IMR-90 (cell line): Measurements from ENCODE around the gene ENDOG. TPM values are rescaled to one million over a fixed set of nuclear protein-coding genes. Genes with fewer than 3 reads are reported as not detected.

ENCODE experiments used
- ATAC-seq: fragments of 200-7000 bp; cut with Tn5 transposase; 2 replicates; pipeline ENCODE4 v1.9.1; 2020; ENCODE audit warnings: low read depth, mild to moderate bottlenecking, moderate library complexity
- BruUV-seq: library from RNA; stranded (reverse); fragments of 400-500 nt; replicated peaks from 2 replicates; lab custom pipeline; 2021; lab: Mats Ljungman, UMichigan
- CTCF ChIA-PET: fragments of 300-600 bp; formaldehyde crosslinking; extraction: SDS; loops from one replicate; lab custom pipeline; 2021; ENCODE audit warnings: antibody characterized with exemption; lab: Yijun Ruan, JAX
- POLR2A ChIA-PET: fragments of 300-600 bp; sonication (Branson Sonifier 250); formaldehyde crosslinking; loops from one replicate; lab custom pipeline; 2022; ENCODE audit warnings: antibody characterized with exemption; ENCODE audit not compliant: unreplicated experiment; lab: Charles Lee
- DNase-seq: peaks from one replicate; pipeline ENCODE4 v3.0.0; 2013
- H2AFZ ChIP-seq: replicated peaks from 2 replicates; pipeline ENCODE3; 2013; ENCODE audit warnings: low read length, mild to moderate bottlenecking; ENCODE audit not compliant: poor library complexity
- H2AK5ac ChIP-seq: 2 replicates; pipeline ENCODE4 v1.6.1; 2013; ENCODE audit warnings: low read depth, low read length, inconsistent platforms
- H2AK9ac ChIP-seq: replicated peaks from 2 replicates; pipeline ENCODE3; 2013; ENCODE audit warnings: mild to moderate bottlenecking, low read depth, low read length, moderate library complexity; ENCODE audit not compliant: poor library complexity
- H2BK120ac ChIP-seq: 2 replicates; pipeline ENCODE4 v1.6.1; 2013; ENCODE audit warnings: low read depth, low read length, inconsistent platforms
- H2BK15ac ChIP-seq: 3 replicates; pipeline ENCODE4 v1.6.1; 2013; ENCODE audit warnings: low read depth, low read length, inconsistent platforms
- H2BK20ac ChIP-seq: 2 replicates; pipeline ENCODE4 v1.6.1; 2013; ENCODE audit warnings: low read depth, mild to moderate bottlenecking, inconsistent platforms, low read length, moderate library complexity
- H2BK5ac ChIP-seq: 2 replicates; pipeline ENCODE4 v1.6.1; 2013; ENCODE audit warnings: mild to moderate bottlenecking, low read depth, low read length, inconsistent platforms; ENCODE audit not compliant: poor library complexity, severe bottlenecking
- H3K14ac ChIP-seq: replicated peaks from 2 replicates; pipeline ENCODE4 v1.6.1; 2013; ENCODE audit warnings: low read depth, low read length, inconsistent platforms
- H3K18ac ChIP-seq: 2 replicates; pipeline ENCODE4 v1.6.1; 2013; ENCODE audit warnings: low read depth, low read length, control low read depth
- H3K23ac ChIP-seq: 2 replicates; pipeline ENCODE4 v1.6.1; 2013; ENCODE audit warnings: low read depth, low read length, inconsistent platforms
- H3K27ac ChIP-seq: 2 replicates; pipeline ENCODE4 v1.5.1; 2013; ENCODE audit warnings: mild to moderate bottlenecking, control low read depth, low read length; ENCODE audit not compliant: insufficient read depth
- H3K27me3 ChIP-seq: 2 replicates; pipeline ENCODE4 v1.6.1; 2013; ENCODE audit warnings: low read length; ENCODE audit not compliant: control insufficient read depth, insufficient read depth
- H3K36me3 ChIP-seq: 2 replicates; pipeline ENCODE4 v1.6.1; 2013; ENCODE audit warnings: low read length, mixed read lengths; ENCODE audit not compliant: control insufficient read depth, insufficient read depth
- H3K4ac ChIP-seq: 2 replicates; pipeline ENCODE4 v1.6.1; 2013; ENCODE audit warnings: low read depth, low read length, inconsistent platforms
- H3K4me1 ChIP-seq: 2 replicates; pipeline ENCODE4 v1.6.1; 2013; ENCODE audit warnings: low read length, mixed read lengths; ENCODE audit not compliant: control insufficient read depth, insufficient read depth
- H3K4me2 ChIP-seq: 2 replicates; pipeline ENCODE4 v1.6.1; 2013; ENCODE audit warnings: low read depth, mild to moderate bottlenecking, control low read depth, low read length, moderate library complexity
- H3K4me3 ChIP-seq: 2 replicates; pipeline ENCODE4 v1.5.1; 2013; ENCODE audit warnings: low read depth, mild to moderate bottlenecking, control low read depth, low read length, moderate library complexity; ENCODE audit not compliant: insufficient read depth
- H3K56ac ChIP-seq: 2 replicates; pipeline ENCODE4 v1.6.1; 2013; ENCODE audit warnings: low read length, inconsistent platforms; ENCODE audit not compliant: insufficient read depth; ENCODE audit errors: extremely low read depth
- H3K79me1 ChIP-seq, 2 experiments: 2 replicates each; pipeline ENCODE4 v1.6.1; 2013; ENCODE audit warnings: low read length in 2 of 2, inconsistent platforms in 1 of 2, low read depth in 1 of 2
- H3K9ac ChIP-seq: 2 replicates; pipeline ENCODE4 v1.6.1; 2013; ENCODE audit warnings: low read depth, low read length, control low read depth
- H3K9me1 ChIP-seq: 2 replicates; pipeline ENCODE4 v1.6.1; 2013; ENCODE audit warnings: low read length, inconsistent platforms; ENCODE audit not compliant: insufficient read depth
- H3K9me3 ChIP-seq: 2 replicates; pipeline ENCODE4 v1.6.1; 2013; ENCODE audit warnings: low read length; ENCODE audit not compliant: control insufficient read depth, insufficient read depth
- H4K20me1 ChIP-seq: 2 replicates; pipeline ENCODE4 v1.6.1; 2013; ENCODE audit warnings: low read length, inconsistent platforms; ENCODE audit not compliant: insufficient read depth
- H4K5ac ChIP-seq: 2 replicates; pipeline ENCODE4 v1.6.1; 2013; ENCODE audit warnings: mild to moderate bottlenecking, low read depth, low read length, control low read depth
- H4K8ac ChIP-seq, 2 experiments: 2 replicates each; pipeline ENCODE4 v1.6.1; 2013; ENCODE audit warnings: low read depth in 2 of 2, low read length in 2 of 2, control low read depth in 1 of 2, inconsistent platforms in 1 of 2
- H4K91ac ChIP-seq: 2 replicates; pipeline ENCODE4 v1.6.1; 2013; ENCODE audit warnings: low read depth, low read length, inconsistent platforms; ENCODE audit not compliant: insufficient read depth
- MAFK ChIP-seq: IDR thresholded peaks from 2 replicates; pipeline ENCODE4 v1.6.1; 2012; ENCODE audit warnings: low read depth, low read length, improper control_type of control experiment
- RCOR1 ChIP-seq: IDR thresholded peaks from 2 replicates; pipeline ENCODE4 v1.6.1; 2012; ENCODE audit warnings: mild to moderate bottlenecking, low read length, improper control_type of control experiment; ENCODE audit not compliant: insufficient replicate concordance
- WGBS, 2 experiments: methylation state at CpG; one replicate each; pipeline versions ENCODE4 v1.1.5 to v1.1.7; 2013; ENCODE audit warnings: missing lambda C conversion rate in 2 of 2; ENCODE audit not compliant: insufficient read length in 1 of 2; ENCODE audit errors: extremely low coverage in 2 of 2; 5-methylcytosine and 5-hydroxymethylcytosine counted together
- dilution Hi-C: fragments of 300-500 bp; cut with HindIII; formaldehyde crosslinking; loops from one replicate; pipeline ENCODE4 v1.14.3; 2018; ENCODE audit warnings: low sequenced_read_pairs; ENCODE audit not compliant: unreplicated experiment
- in situ Hi-C: fragments of 300-500 bp; cut with MboI; formaldehyde crosslinking; loops from 3 replicates; pipeline ENCODE4 v1.14.3; 2019; ENCODE audit warnings: low sequenced_read_pairs, inconsistent platforms, mixed read lengths
- intact Hi-C: fragments of 100-400 bp; cut with micrococcal nuclease; formaldehyde crosslinking; loops from 2 replicates; pipeline ENCODE4 v1.10.0; 2022
- polyA plus RNA-seq, 3 experiments: library from polyadenylated mRNA; depleted of rRNA; stranded (reverse); fragments of >200 nt; gene quantifications; 2 replicates each; pipeline ENCODE4 v1.2.3, GENCODE V29; 2012; ENCODE audit warnings: low replicate concordance in 1 of 3
- total RNA-seq: library from RNA; depleted of rRNA; stranded (reverse); fragments of >200 nt; gene quantifications from 2 replicates; pipeline ENCODE4 v1.2.3, GENCODE V29; 2012

ENDOG gene
- total and polyA plus RNA-seq, 2 of the 4 experiments (the other 2 are of a cell fraction) = 9.9 to 16.2 TPM

DNA sequence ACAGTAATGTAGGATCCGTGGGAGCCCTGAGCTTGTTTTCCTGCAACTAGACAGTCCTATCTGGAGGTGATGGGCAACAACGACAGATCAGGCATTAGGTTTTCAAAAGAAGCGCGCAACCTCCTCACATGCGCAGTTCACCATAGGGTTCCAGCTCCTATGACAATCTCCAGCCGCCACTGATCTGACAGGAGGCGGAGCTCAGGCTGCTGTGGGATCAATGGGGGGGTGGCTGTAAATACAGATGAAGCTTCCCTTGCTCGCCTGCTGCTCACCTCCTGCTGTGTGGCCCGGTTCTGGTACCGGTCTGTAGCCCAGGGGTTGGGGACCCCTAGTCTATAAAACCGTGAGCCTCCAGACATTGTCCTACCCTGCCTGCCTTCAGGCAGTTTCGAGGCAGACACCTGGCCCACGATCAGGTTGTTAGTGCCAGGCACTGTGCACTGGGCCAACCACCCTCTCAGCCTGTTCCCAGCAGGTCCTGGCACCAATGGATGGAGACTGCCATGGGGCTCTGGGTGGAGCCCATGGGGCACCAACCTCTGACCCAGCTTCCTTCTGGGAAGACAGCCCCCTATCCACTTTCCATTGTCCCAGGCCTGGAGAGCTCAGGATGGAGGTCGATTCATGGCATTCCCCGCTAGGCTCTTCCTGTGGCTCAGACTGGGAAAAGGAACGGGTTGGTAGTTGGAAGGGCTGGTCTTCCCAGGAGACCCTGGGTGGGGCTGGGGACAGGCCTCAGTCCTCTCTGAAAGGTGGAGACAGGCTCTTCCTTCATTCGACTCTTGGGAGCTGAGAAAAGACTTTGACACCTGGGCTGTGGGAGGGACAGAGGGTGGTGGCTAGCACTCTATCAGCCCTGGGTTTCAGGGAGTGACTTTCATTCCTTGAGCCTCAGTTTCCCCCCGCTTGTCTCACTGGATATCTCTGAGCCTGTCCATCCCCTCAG is 1.7 kb downstream of the ENDOG start:
- intact Hi-C loops = no loop called here
- H3K4me2 ChIP-seq = no peak overlapping the region; the same call in 1 of the 2 replicates
- POLR2A ChIA-PET = no interaction called here
- H2BK5ac ChIP-seq = no peak overlapping the region
- H3K4me3 ChIP-seq = no peak overlapping the region
- peak overlapping the region; percentile 58 for H2AFZ ChIP-seq
- H3K23ac ChIP-seq = peak overlapping the region; percentile 60; the same call in 1 of the 2 replicates
- no peaks in the 10 kb centered on the region for H3K9me3 ChIP-seq
- in situ Hi-C loops = no loop called here
- no peaks in the 10 kb centered on the region for H3K27me3 ChIP-seq
- no peak overlapping the region for H4K5ac ChIP-seq
- peaks cover 29% of the 10 kb centered on the region for H3K36me3 ChIP-seq
- H4K91ac ChIP-seq = no peak overlapping the region
- peaks cover 9% of the 10 kb centered on the region; the same call in 1 of the 2 replicates for H3K9me1 ChIP-seq
- H2BK120ac ChIP-seq = no peak overlapping the region
- H2BK20ac ChIP-seq = no peak overlapping the region
- ATAC-seq (no peak), DNase-seq (no peak)
- H3K79me1 ChIP-seq = peaks cover 0 to 15% of the 10 kb centered on the region in 2 experiments; a peak in 3 of 4 replicates
- CTCF ChIA-PET = no interaction called here
- WGBS, 2 experiments = 92% methylated on average over 2 of the region's 18 CpGs; no CpG with 5 or more reads in 1 of the 2 experiments
- no peak overlapping the region for H4K8ac ChIP-seq
- BruUV-seq = no TSS peak
- no peak overlapping the region for H3K18ac ChIP-seq
- TF ChIP-seq MAFK = no peak
- no peak for TF ChIP-seq RCOR1
- no peak overlapping the region for H3K27ac ChIP-seq
- dilution Hi-C loops = no loop called here
- H2BK15ac ChIP-seq = no peak overlapping the region
- no peak overlapping the region for H3K14ac ChIP-seq
- no peak overlapping the region for H3K9ac ChIP-seq
- H3K4me1 ChIP-seq = peaks cover 4% of the 10 kb centered on the region; the same call in 1 of the 2 replicates
- peaks cover 14% of the 10 kb centered on the region for H4K20me1 ChIP-seq
- H2AK9ac ChIP-seq = peak overlapping the region; percentile 72
- no peak overlapping the region for H3K56ac ChIP-seq
- peak overlapping the region; percentile 8; the same call in 1 of the 2 replicates for H2AK5ac ChIP-seq
- H3K4ac ChIP-seq = no peak overlapping the region
